ENCODE results near the gene STARD7. TPM values are rescaled to one million over a fixed set of nuclear protein-coding genes. Genes with fewer than 3 reads are reported as not detected.

The STARD7 gene
- total and polyA plus RNA-seq, 10 of the 15 experiments (the other 5 are each of a cell fraction or from before 2014, with no cell fraction given): 85.4 to 237 (median 153) TPM

DNA sequence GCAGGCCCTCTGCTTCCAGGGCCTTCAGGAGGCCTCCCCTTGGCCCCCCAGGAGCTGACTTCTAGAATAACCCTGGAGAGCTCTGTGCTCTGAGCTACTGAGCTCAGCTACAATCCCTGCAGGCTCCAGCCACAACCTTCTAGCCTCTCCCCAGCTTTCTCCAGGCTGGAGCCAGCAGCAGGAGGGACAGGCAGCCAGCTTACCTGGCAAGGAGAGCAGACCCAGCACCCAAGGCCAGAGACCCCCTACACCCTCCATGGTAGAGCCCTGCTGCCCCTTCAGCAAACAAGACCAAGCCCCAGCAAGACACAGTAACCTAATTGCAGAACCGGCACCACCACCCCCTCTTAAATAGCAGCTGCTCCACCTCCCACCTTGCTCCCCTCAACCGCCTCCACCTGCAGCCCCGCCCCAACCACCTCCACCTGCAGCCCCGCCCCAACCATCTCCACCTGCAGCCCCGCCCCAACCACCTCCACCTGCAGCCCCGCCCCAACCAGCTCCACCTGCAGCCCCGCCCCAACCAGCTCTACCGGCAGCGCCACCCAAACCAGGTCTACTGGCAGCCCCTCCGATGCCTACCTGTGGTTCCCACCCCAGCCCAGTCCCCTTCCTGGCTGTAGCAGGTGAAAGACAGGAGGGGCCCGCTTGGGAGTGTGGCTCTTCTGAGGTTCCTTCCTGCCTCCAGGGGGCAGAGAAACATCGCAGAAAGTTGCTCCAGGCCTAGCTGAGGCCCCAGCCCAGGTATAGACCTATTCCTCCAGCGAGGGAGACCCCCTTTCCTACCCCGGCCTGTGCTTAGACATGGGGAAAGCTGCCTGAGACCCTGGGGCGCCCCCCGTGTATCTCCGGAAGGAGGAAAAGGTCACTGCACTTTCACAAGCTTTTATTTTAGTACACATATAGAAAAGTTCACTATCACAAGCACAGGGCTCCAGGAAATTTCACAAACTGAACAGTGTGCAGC is 70.2 kb downstream of the STARD7 start, which contains the start of gene ASTL (continued):
- TF ChIP-seq NRF1 (conservative IDR thresholded peaks at IDR 0.05; ENCODE audit: low read depth, low read length) (no peak), RUNX3 (IDR thresholded peaks at IDR 0.05; ENCODE audit: low read length) (no peak), CBFB (IDR thresholded peaks at IDR 0.05; ENCODE audit: low read depth) (peak; percentile 51; the same call in 1 of the 2 replicates), BMI1 (IDR thresholded peaks at IDR 0.05; ENCODE audit: borderline replicate concordance) (peak; percentile 44), CHD4 (IDR thresholded peaks at IDR 0.05) (no peak), RAD21 (IDR thresholded peaks at IDR 0.05; ENCODE audit: insufficient read depth, low read depth, low read length) (peak; percentile 92), CBX3 (IDR thresholded peaks at IDR 0.05; ENCODE audit: borderline replicate concordance, low read depth) (no peak), WRNIP1 (IDR thresholded peaks at IDR 0.05; ENCODE audit: borderline replicate concordance, low read depth, low read length) (no peak), USF2 (IDR thresholded peaks at IDR 0.05; ENCODE audit: borderline replicate concordance, low read depth, low read length) (no peak), ZNF592 (IDR thresholded peaks at IDR 0.05) (peak; percentile 37; the same call in 1 of the 2 replicates), KAT2A (conservative IDR thresholded peaks at IDR 0.05; ENCODE audit: control insufficient read depth, low read depth, low read length) (no peak), NR2C1 (IDR thresholded peaks at IDR 0.05) (no peak), ZZZ3 (IDR thresholded peaks at IDR 0.05; ENCODE audit: control insufficient read depth, insufficient read length, low read depth) (no peak), RAD51 (IDR thresholded peaks at IDR 0.05) (no peak), ZBED1 (IDR thresholded peaks at IDR 0.05; ENCODE audit: borderline replicate concordance) (no peak; the same call in 1 of the 2 replicates), SIN3A (IDR thresholded peaks at IDR 0.05; ENCODE audit: low read depth, low read length) (no peak), HDGF (IDR thresholded peaks at IDR 0.05) (no peak)
- TF ChIP-seq, protein P1, sequence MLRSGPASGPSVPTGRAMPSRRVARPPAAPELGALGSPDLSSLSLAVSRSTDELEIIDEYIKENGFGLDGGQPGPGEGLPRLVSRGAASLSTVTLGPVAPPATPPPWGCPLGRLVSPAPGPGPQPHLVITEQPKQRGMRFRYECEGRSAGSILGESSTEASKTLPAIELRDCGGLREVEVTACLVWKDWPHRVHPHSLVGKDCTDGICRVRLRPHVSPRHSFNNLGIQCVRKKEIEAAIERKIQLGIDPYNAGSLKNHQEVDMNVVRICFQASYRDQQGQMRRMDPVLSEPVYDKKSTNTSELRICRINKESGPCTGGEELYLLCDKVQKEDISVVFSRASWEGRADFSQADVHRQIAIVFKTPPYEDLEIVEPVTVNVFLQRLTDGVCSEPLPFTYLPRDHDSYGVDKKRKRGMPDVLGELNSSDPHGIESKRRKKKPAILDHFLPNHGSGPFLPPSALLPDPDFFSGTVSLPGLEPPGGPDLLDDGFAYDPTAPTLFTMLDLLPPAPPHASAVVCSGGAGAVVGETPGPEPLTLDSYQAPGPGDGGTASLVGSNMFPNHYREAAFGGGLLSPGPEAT (IDR thresholded peaks at IDR 0.05; ENCODE audit: low read depth): 0 out of 2 replicates have a peak, but pooled peaks have one; percentile 24
- TF ChIP-seq, protein P2, sequence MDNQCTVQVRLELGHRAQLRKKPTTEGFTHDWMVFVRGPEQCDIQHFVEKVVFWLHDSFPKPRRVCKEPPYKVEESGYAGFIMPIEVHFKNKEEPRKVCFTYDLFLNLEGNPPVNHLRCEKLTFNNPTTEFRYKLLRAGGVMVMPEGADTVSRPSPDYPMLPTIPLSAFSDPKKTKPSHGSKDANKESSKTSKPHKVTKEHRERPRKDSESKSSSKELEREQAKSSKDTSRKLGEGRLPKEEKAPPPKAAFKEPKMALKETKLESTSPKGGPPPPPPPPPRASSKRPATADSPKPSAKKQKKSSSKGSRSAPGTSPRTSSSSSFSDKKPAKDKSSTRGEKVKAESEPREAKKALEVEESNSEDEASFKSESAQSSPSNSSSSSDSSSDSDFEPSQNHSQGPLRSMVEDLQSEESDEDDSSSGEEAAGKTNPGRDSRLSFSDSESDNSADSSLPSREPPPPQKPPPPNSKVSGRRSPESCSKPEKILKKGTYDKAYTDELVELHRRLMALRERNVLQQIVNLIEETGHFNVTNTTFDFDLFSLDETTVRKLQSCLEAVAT (IDR thresholded peaks at IDR 0.05): 0 out of 2 replicates have a peak, but pooled peaks have one; percentile 15

All from GM12878 (cell line).